DND-41 (cell line): Measurements from ENCODE around the gene COTL1.

Source experiments
- CTCF ChIP-seq: IDR thresholded peaks from 2 replicates; pipeline ENCODE4 v1.5.1; 2012; ENCODE audit warnings: borderline replicate concordance, low read length, moderate library complexity, mild to moderate bottlenecking; ENCODE audit not compliant: poor library complexity, severe bottlenecking; ENCODE audit errors: extremely low read depth
- EZH2 ChIP-seq: IDR thresholded peaks from 3 replicates; pipeline ENCODE4 v1.6.1; 2012; ENCODE audit warnings: borderline replicate concordance, low read depth, mild to moderate bottlenecking, moderate library complexity, low read length, inconsistent platforms; ENCODE audit not compliant: severe bottlenecking

- TF ChIP-seq EZH2 (no peak), CTCF (no peak)
Measured at GRCh38 chr16:84643674-84644073, 25.8 kb upstream of the COTL1 start.
